Adipose tissue (tissue), 3 donors: Measurements from ENCODE around the gene CMYA5. TPM values are rescaled to one million over a fixed set of nuclear protein-coding genes. Genes with fewer than 3 reads are reported as not detected.

ENCODE experiments used
- H3K27ac ChIP-seq: one replicate; pipeline ENCODE4 v1.5.1; 2013; ENCODE audit warnings: low read depth, low read length
- WGBS, 3 donors: extraction: QIAGEN DNeasy Blood & Tissue Kit; methylation state at CpG; one replicate each; pipeline ENCODE4 v1.1.7; 2013; 5-methylcytosine and 5-hydroxymethylcytosine counted together
- polyA plus RNA-seq, 3 donors: library from polyadenylated mRNA; stranded (reverse); fragments of 200-250 nt; gene quantifications; one replicate each; pipeline ENCODE4 v1.2.3, GENCODE V29; 2013
- donor health status: healthy with polysubstance abuse.
- donor health status: Bipolar disorder and iron deficiency.
- donor health status: healthy.

The CMYA5 gene
- polyA plus RNA-seq, 3 donors, result 0.53 to 1.8 (median 0.61) TPM

- H3K27ac ChIP-seq, result no peak overlapping the region
- WGBS, 3 donors, result 65 to 80% (median 75%) methylated on average over 2 of the region's 2 CpGs
Observed at GRCh38 chr5:79811081-79811480, 121.4 kb downstream of the CMYA5 start.

- 89 to 95% (median 95%) methylated on average over 3 of the region's 3 CpGs for WGBS, 3 donors
Observed at GRCh38 chr5:79811904-79812303, 122.3 kb downstream of the CMYA5 start.

GRCh38 chr5:79814699-79815098 is 125.1 kb downstream of the CMYA5 start:
- H3K27ac ChIP-seq, result no peak overlapping the region
- 73 to 86% (median 82%) methylated on average over 2 of the region's 2 CpGs for WGBS, 3 donors

More at GRCh38 chr5:79811904-79812303, 122.3 kb downstream of the CMYA5 start:
- H3K27ac ChIP-seq, result no peak overlapping the region

- no peak overlapping the region for H3K27ac ChIP-seq
- WGBS, 3 donors, result 83 to 89% (median 85%) methylated on average over 2 of the region's 2 CpGs
Observed at GRCh38 chr5:79816014-79816413, 126.4 kb downstream of the CMYA5 start.

- H3K27ac ChIP-seq, result no peak overlapping the region
- WGBS, 3 donors, result 64 to 74% (median 74%) methylated on average over 5 of the region's 5 CpGs
Observed at GRCh38 chr5:79820648-79821047, 131.0 kb downstream of the CMYA5 start.

GRCh38 chr5:79824444-79824843 is 134.8 kb downstream of the CMYA5 start:
- H3K27ac ChIP-seq, result no peak overlapping the region
- 61 to 77% (median 69%) methylated on average over 2 of the region's 2 CpGs for WGBS, 3 donors

GRCh38 chr5:79825802-79826201 is 136.2 kb downstream of the CMYA5 start:
- no peak overlapping the region for H3K27ac ChIP-seq
- 67 to 90% (median 90%) methylated on average over 1 of the region's 1 CpG for WGBS, 3 donors

- WGBS, 3 donors, result 90 to 94% (median 91%) methylated on average over 2 of the region's 2 CpGs
- no peak overlapping the region for H3K27ac ChIP-seq
Observed at GRCh38 chr5:79827159-79827629, 137.6 kb downstream of the CMYA5 start.

GRCh38 chr5:79829260-79829659 is 139.6 kb downstream of the CMYA5 start:
- 63 to 72% (median 71%) methylated on average over 9 of the region's 9 CpGs for WGBS, 3 donors

GRCh38 chr5:79831381-79832309 is 142.0 kb downstream of the CMYA5 start:
- no peak overlapping the region for H3K27ac ChIP-seq
- 58 to 72% (median 68%) methylated on average over 10 of the region's 10 CpGs for WGBS, 3 donors

More at GRCh38 chr5:79829260-79829659, 139.6 kb downstream of the CMYA5 start:
- H3K27ac ChIP-seq, result no peak overlapping the region

- WGBS, 3 donors, result 87 to 89% (median 89%) methylated on average over 4 of the region's 4 CpGs
- H3K27ac ChIP-seq, result no peak overlapping the region
Observed at GRCh38 chr5:79832911-79833310, 143.3 kb downstream of the CMYA5 start.

GRCh38 chr5:79834098-79834753 is 144.6 kb downstream of the CMYA5 start:
- WGBS, 3 donors, result 57 to 86% (median 76%) methylated on average over 3 of the region's 3 CpGs
- no peak overlapping the region for H3K27ac ChIP-seq

GRCh38 chr5:79834754-79835714 is 145.4 kb downstream of the CMYA5 start:
- no peak overlapping the region for H3K27ac ChIP-seq
- 60 to 81% (median 75%) methylated on average over 12 of the region's 12 CpGs for WGBS, 3 donors

- no peak overlapping the region for H3K27ac ChIP-seq
- 51 to 65% (median 62%) methylated on average over 6 of the region's 6 CpGs for WGBS, 3 donors
Observed at GRCh38 chr5:79837761-79838551, 148.3 kb downstream of the CMYA5 start.

- WGBS, 3 donors, result 52 to 61% (median 55%) methylated on average over 7 of the region's 7 CpGs
- no peak overlapping the region for H3K27ac ChIP-seq
Observed at GRCh38 chr5:79840084-79840990, 150.7 kb downstream of the CMYA5 start.

- no peak overlapping the region for H3K27ac ChIP-seq
Observed at GRCh38 chr5:79841172-79841571, 151.5 kb downstream of the CMYA5 start.
